Prostate gland (tissue), 2 donors: ENCODE measurements around the gene KCTD8. TPM values are rescaled to one million over a fixed set of nuclear protein-coding genes. Genes with fewer than 3 reads are reported as not detected.
"Not testable (repeated sequence)": the region's sequence is repeated elsewhere in the genome, so short reads cannot be mapped to it uniquely, and the experiment has no call there.

Experiments
- DNase-seq: peaks from one replicate; pipeline ENCODE4 v3.0.0-alpha.2; 2019; ENCODE audit warnings: low spot score
- H3K27ac ChIP-seq, 2 donors: fragments of 200-600 bp; sonication (generic); 2 replicates each; pipeline ENCODE4 v1.5.1; 2017 to 2019
- H3K27me3 ChIP-seq: fragments of 200-600 bp; sonication (generic); replicated peaks from 2 replicates; pipeline ENCODE4 v1.5.1; 2019; ENCODE audit not compliant: insufficient read depth
- H3K36me3 ChIP-seq, 2 donors: fragments of 200-600 bp; sonication (generic); 1 replicate in 1 of 2; 2 replicates in 1 of 2; pipeline versions ENCODE4 v1.5.1 to v1.8.1; 2017 to 2019
- H3K4me1 ChIP-seq: fragments of 200-600 bp; sonication (generic); replicated peaks from 2 replicates; pipeline ENCODE4 v1.5.1; 2019
- H3K4me3 ChIP-seq, 2 donors: fragments of 200-600 bp; sonication (generic); 2 replicates each; pipeline ENCODE4 v1.5.1; 2017 to 2019
- H3K9me3 ChIP-seq: fragments of 200-600 bp; sonication (generic); 2 replicates; pipeline ENCODE4 v1.5.1; 2017
- CTCF ChIP-seq, 4 experiments: fragments of 200-600 bp in 2 of 4; fragments of 450-650 bp in 2 of 4; sonication (generic) in 2 of 4; IDR thresholded peaks; 1 replicate in 3 of 4; 2 replicates in 1 of 4; pipeline ENCODE4 v1.5.1; 2016 to 2019; ENCODE audit warnings: antibody characterized with exemption in 4 of 4, mild to moderate bottlenecking in 2 of 4, moderate library complexity in 2 of 4
- POLR2A ChIP-seq: fragments of 450-650 bp; IDR thresholded peaks from one replicate; pipeline ENCODE4 v1.6.1; 2016; ENCODE audit warnings: antibody characterized with exemption, mild to moderate bottlenecking
- POLR2AphosphoS5 ChIP-seq: sonication (generic); formaldehyde crosslinking; IDR thresholded peaks from one replicate; pipeline ENCODE4 v1.6.1; 2017; ENCODE audit warnings: antibody characterized with exemption
- WGBS: methylation state at CpG from one replicate; pipeline ENCODE4 v1.1.5; 2018; 5-methylcytosine and 5-hydroxymethylcytosine counted together
- intact Hi-C: fragments of 100-400 bp; cut with DNase I; formaldehyde crosslinking; loops from one replicate; pipeline ENCODE4 v1.14.2; 2022
- total RNA-seq, 2 donors: library from RNA; depleted of rRNA; stranded (reverse); fragments of >200 nt; gene quantifications; one replicate each; pipeline ENCODE4 v1.1.0, GENCODE V29; 2016

Gene KCTD8
- total RNA-seq, 2 donors from 2014 or later, result 0.46 to 1.9 TPM

GRCh38 chr4:44194365-44194764 is 254.2 kb downstream of the KCTD8 start:
- no peaks in the 10 kb centered on the region for H3K36me3 ChIP-seq
- no peak overlapping the region for H3K4me3 ChIP-seq
- H3K27me3 ChIP-seq, result no peaks in the 10 kb centered on the region
- H3K4me1 ChIP-seq, result no peaks in the 10 kb centered on the region
- intact Hi-C loops, result no loop called here
- WGBS, result 69% methylated on average over 1 of the region's 1 CpG
- TF ChIP-seq POLR2A, result no peak
- no peak for TF ChIP-seq POLR2AphosphoS5
- TF ChIP-seq CTCF (IDR thresholded peaks at IDR 0.05), result no peak
- H3K27ac ChIP-seq, result no peak overlapping the region
- H3K9me3 ChIP-seq, result no peaks in the 10 kb centered on the region
- no peak for DNase-seq

- Histone ChIP-seq H3K9me3 (no peaks in the 10 kb centered on the region), H3K4me1 (no peaks in the 10 kb centered on the region), H3K36me3 (no peaks in the 10 kb centered on the region), H3K27me3 (no peaks in the 10 kb centered on the region), H3K4me3 (no peak overlapping the region), H3K27ac (no peak overlapping the region)
- TF ChIP-seq POLR2A (no peak), POLR2AphosphoS5 (no peak), CTCF (IDR thresholded peaks at IDR 0.05) (no peak)
- 59% methylated on average over 1 of the region's 1 CpG for WGBS
- intact Hi-C loops, result no loop called here
- no peak for DNase-seq
These were observed 261.8 kb downstream of the KCTD8 start for GRCh38 chr4:44186850-44187246.

- WGBS, result 93% methylated on average over 23 of the region's 23 CpGs
- H3K9me3 ChIP-seq, result no peaks in the 10 kb centered on the region
- no peaks in the 10 kb centered on the region for H3K4me1 ChIP-seq
- TF ChIP-seq CTCF (IDR thresholded peaks at IDR 0.05), result no peak
- no peak overlapping the region for H3K4me3 ChIP-seq
- H3K36me3 ChIP-seq, result no peaks in the 10 kb centered on the region
- no peak overlapping the region for H3K27ac ChIP-seq
- no peak for DNase-seq
- no peaks in the 10 kb centered on the region for H3K27me3 ChIP-seq
- intact Hi-C loops, result no loop called here
These were observed 262.3 kb downstream of the KCTD8 start for GRCh38 chr4:44186096-44186849.

GRCh38 chr4:44181491-44182349 is 266.9 kb downstream of the KCTD8 start:
- intact Hi-C loops, result not testable (repeated sequence)

GRCh38 chr4:44167766-44168165 is 280.8 kb downstream of the KCTD8 start:
- DNase-seq, H3K4me3 ChIP-seq, H3K27ac ChIP-seq, H3K9me3 ChIP-seq, H3K27me3 ChIP-seq, intact Hi-C loops, H3K36me3 ChIP-seq, H3K4me1 ChIP-seq: not testable (repeated sequence)
- over 99% methylated on average over 16 of the region's 27 CpGs for WGBS

More at GRCh38 chr4:44181491-44182349, 266.9 kb downstream of the KCTD8 start:
- H3K4me3 ChIP-seq, H3K4me1 ChIP-seq, H3K27me3 ChIP-seq, DNase-seq, H3K27ac ChIP-seq, H3K9me3 ChIP-seq, H3K36me3 ChIP-seq: not testable (repeated sequence)
- 99% methylated on average over 42 of the region's 54 CpGs for WGBS
